Esophagus squamous epithelium (tissue), 4 donors: ENCODE measurements around the gene MKNK2.
A peak's percentile ranks its signal among the peaks of the same experiment; 100 is the strongest.

Experiments
- POLR2A ChIP-seq, 4 donors: fragments of 450-650 bp; IDR thresholded peaks; one replicate each; pipeline ENCODE4 v1.6.1; 2017; ENCODE audit warnings: antibody characterized with exemption in 4 of 4, mild to moderate bottlenecking in 4 of 4, moderate library complexity in 3 of 4
- TF ChIP-seq, protein P1 (sequence below), 6 experiments: fragments of 450-650 bp in 4 of 6; fragments of 200-600 bp in 2 of 6; sonication (generic) in 2 of 6; IDR thresholded peaks; one replicate each; pipeline ENCODE4 v1.5.1; 2016 to 2019; ENCODE audit warnings: antibody characterized with exemption in 6 of 6, mild to moderate bottlenecking in 4 of 6, moderate library complexity in 4 of 6

GRCh38 chr19:2059422-2060201 lies 8.6 kb upstream of the MKNK2 start:
- TF ChIP-seq, protein P1, sequence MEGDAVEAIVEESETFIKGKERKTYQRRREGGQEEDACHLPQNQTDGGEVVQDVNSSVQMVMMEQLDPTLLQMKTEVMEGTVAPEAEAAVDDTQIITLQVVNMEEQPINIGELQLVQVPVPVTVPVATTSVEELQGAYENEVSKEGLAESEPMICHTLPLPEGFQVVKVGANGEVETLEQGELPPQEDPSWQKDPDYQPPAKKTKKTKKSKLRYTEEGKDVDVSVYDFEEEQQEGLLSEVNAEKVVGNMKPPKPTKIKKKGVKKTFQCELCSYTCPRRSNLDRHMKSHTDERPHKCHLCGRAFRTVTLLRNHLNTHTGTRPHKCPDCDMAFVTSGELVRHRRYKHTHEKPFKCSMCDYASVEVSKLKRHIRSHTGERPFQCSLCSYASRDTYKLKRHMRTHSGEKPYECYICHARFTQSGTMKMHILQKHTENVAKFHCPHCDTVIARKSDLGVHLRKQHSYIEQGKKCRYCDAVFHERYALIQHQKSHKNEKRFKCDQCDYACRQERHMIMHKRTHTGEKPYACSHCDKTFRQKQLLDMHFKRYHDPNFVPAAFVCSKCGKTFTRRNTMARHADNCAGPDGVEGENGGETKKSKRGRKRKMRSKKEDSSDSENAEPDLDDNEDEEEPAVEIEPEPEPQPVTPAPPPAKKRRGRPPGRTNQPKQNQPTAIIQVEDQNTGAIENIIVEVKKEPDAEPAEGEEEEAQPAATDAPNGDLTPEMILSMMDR (IDR thresholded peaks at IDR 0.05), result no peak
- TF ChIP-seq POLR2A (IDR thresholded peaks at IDR 0.05), result peak in 3 of 4 donors; percentile 11 to 29 (median 11)
